Stimulated activated CD4-positive, alpha-beta T cell treated with anti-CD3 and anti-CD28 coated beads, Interleukin-2, amount 100 ng/mL, for 48 hours (primary cell): ENCODE results near the gene APBB2.
"Not testable (repeated sequence)": the region's sequence is repeated elsewhere in the genome, so short reads cannot be mapped to it uniquely, and the experiment has no call there.

Experiments used
- DNase-seq, 2 donors: peaks; one replicate each; pipeline ENCODE4 v3.0.0-alpha.2; 2020

The APBB2 gene

DNA sequence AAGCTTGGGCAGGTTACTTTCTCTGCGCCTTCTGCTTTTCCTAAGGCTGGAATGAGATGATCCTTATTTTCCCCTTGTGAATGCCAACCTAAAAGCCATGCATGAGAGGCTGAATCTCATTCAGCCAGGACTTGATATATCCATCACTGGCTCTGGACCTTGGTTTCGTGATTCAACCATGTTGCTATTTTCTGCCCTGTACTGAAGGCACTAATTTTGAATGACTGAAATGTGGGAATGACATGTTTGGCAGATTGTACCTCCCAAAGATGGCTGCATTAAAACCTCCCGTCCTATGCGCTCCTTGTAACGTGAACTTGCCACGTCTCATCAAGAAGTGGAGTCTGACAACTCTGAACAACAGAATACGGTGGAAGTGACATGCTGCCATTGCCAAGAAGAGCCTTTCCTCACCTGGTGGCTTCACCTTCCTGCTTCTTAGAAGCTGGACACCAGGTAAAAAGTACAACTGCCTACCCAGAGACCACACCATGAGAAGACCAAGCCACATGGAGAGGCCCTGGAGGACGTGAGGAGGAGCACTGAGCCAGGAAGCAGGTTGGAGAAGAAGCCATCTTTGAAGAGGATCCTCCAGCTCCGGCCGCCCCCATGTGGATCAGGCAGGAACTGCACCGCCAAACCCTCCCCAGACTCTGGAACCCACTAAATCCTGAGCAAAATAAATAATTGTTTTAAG is 290.1 kb downstream of the APBB2 start:
- peak; percentile 86 to 87 for DNase-seq

DNA sequence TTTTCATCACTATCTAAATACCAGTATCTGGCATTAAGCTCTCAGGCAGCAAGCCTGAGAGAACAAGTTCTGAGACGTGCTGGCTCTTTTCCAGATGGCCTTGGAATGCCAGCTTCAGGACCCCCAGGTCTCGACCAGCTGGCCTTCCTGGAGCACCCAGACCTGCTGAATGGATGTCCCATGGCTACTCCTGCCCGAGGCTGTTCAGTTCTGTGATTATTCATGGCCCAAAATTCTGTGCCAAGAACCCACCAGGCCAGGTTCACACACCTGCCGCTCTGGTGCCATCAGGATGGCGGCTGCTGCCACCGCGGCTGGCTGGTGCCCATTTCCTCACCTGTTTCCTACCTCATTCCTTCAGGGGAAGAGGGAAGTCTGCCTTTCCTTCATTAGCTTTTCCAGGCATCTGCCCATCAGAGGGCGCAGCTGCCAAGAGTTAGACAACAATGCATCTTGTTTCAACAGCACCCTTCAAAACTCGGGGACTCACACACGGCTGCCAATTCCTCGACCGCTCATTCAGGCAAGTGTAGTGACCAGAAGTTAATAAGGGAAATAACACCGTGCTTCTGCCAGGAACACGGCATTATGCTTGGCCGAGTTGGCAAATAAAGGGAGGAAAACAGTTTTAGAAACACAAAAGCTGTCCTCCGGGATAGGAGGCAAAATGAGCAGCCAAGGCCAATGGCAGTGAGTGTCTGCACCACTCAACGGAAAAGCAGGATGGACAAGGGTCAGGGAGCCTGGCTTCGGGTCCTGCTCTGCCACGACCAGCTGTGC is 290.8 kb downstream of the APBB2 start:
- DNase-seq = no peak

DNA sequence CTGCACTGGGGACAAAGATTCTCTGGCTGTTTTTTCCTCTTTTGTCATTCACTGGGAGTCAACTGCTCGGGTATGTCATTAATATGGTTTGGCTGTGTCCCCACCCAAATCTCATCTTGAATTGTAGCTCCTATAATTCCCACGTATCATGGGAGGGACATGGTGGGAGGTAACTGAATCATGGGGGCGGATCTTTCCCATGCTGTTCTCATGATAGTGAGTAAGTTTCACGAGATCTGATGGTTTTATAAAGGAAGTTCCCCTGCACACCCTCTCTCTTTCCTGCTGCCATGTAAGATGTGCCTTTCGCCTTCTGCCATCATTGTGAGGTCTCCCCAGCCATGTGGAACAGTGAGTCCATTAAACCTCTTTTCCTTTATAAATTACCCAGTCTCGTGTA is 294.4 kb downstream of the APBB2 start:
- DNase-seq = not testable (repeated sequence)

DNA sequence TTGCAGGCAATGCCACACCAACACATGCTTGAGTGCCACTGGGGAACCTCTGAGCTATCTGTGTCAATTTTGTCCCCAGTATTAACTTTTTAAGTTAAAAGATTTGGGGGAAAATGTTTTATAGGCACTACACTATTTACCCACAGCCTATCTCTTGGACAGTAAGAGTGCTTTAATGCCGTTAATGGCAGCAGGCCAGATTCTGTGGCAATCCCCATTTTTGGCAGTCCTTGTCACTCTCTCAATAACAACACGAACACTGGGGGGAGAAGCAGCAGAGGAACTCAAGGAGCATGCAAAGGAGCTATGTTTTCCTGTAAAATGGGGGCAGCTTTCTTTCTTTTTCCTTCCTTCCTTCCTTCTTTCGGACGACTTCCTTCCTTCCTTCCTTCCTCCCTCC is 296.0 kb downstream of the APBB2 start:
- no peak for DNase-seq

GRCh38 chr4:40916880-40917279 is 297.5 kb downstream of the APBB2 start:
- peak; percentile 54 to 56 for DNase-seq

- no peak for DNase-seq
These were observed 298.2 kb downstream of the APBB2 start for GRCh38 chr4:40916218-40916555.

GRCh38 chr4:40915318-40916217 is 298.8 kb downstream of the APBB2 start:
- no peak for DNase-seq

GRCh38 chr4:40912460-40913184 is 301.7 kb downstream of the APBB2 start:
- no peak for DNase-seq

- no peak for DNase-seq
These were observed 303.6 kb downstream of the APBB2 start for GRCh38 chr4:40910706-40911105.

GRCh38 chr4:40909363-40909876 is 304.9 kb downstream of the APBB2 start:
- peak in 1 of 2 donors; percentile 26 for DNase-seq

DNA sequence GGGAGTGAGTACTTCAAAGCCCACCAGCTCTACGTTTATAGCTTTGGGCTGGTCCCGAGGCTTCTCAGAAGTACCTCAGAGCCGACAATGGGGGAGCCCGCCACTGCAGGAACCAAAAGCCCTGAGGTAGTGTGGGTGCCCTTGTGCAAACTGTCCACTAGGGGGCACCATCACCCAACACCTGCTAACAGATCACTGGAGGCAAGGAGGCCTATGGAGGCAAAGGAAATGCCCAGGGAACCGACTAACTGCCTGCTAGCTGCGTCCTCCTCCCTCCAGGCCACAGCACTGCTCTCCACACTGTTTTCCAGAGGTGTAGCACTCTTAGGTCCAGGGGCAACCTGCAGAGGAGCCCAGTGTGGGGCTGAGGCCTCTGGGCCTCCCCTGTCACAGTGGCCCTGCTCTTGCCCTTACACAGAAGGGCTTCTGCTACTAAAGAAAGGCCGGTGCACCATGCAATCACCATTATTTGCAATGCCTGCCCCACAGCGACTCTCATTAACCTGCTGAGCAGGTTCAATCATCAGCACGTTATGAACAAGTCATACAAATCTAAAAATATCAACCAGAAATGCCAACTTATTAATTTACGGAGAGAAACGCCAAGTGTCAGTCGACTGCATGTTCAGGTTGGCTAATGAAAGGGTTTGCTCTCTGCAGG is 305.5 kb downstream of the APBB2 start:
- DNase-seq = peak; percentile 76 to 81

DNA sequence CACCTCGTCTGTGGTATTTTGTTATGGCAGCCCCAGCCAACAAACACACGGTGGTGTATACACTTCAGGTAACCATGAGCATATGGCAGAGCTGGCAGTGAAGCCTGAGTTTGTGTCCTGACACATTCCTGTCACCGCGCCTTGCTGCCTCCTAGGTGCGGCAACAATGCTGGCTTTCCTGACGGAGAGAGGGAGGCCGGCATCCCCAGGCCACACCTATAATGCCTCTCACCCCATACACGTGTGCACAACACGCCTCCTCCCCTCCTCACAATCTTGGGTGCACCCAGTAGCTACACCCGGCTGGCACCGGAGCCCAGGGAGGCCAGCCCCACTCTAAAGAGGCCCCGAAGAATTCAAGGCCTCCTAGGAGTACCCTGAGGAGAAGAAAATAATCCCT is 306.0 kb downstream of the APBB2 start:
- no peak for DNase-seq

DNA sequence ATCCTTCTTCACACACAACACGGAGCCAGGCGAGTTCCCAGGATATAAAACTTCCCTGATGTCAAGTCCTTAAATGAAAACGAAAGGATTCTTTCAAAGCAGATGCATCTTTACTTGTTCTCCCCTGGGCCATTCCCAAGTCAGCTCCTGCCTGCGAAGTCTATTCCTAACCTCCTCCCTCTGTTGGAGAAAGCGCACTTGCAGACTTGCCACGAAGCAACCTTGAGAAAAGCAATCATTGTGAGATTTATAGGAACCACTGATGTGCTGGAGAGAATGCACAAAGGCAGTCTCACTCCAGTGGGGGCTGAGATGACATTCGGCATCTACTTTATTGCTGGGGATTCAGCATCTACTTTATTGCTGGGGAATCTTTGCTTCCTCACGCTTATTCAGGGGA is 308.9 kb downstream of the APBB2 start:
- DNase-seq = no peak

GRCh38 chr4:40900531-40900930 is 313.8 kb downstream of the APBB2 start:
- not testable (repeated sequence) for DNase-seq

GRCh38 chr4:40897557-40898203 is 316.7 kb downstream of the APBB2 start:
- DNase-seq = peak; percentile 70 to 75

- DNase-seq = no peak
These were observed 323.6 kb downstream of the APBB2 start for GRCh38 chr4:40890764-40891163.

DNA sequence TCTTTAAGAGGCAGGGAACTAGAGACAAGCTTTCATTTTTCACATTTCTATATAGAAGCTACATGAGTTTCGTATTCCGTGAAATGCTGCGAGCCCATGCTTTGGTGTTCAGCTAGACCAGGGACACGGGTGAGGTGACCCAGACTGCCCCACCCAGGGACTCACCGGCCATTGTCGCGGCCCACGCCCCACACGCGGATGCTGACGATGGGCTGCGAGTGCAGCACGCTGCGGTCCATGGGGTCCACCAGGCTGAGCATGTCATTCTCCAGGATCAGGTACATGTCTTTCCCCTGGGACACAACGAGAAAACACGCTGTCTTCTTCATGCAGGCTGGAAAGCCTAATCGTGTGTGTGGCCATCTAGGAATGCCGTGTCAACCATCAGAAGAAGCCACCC is 324.1 kb downstream of the APBB2 start:
- no peak for DNase-seq

DNA sequence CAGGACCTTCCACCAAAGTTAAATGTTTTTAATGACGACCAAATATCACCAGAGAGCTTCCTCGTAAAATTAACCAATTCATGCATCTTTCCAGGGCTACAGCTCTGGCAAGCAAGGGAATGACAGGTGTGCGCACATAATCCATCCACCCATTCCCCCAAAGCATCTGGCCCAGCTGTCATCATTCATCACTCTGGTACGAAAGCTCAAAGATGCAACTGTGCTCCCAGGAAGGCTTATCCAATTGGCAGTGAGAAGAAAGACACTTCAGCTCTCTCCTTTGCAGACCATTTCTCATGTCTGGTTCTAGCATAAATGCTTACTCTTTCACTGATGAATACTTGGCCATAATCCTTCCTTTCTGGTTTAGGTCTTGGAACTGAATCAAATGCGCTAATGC is 325.4 kb downstream of the APBB2 start:
- DNase-seq = no peak

- no peak for DNase-seq
These were observed 326.6 kb downstream of the APBB2 start for GRCh38 chr4:40887764-40888131.

- DNase-seq = no peak
These were observed 327.2 kb downstream of the APBB2 start for GRCh38 chr4:40886931-40887763.

DNA sequence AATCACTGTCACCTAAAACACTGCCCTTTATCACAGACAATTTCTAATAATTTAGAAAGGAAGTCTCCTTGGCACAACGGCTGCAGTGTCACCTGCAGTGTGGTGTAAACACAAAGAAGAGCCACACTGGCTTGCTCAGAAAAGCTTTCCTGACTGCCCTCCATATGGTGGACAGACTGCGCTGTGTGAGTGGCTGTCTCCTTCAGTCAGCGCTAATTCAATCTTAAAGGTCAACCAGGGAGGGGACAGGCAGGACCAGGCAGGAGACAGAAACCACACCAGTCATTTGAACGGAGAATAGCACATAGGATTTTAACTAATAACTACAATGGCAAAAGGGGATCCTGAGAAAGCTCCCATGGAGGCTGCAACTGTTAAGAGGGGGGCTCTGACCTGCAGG is 332.5 kb downstream of the APBB2 start:
- no peak for DNase-seq
